HL-60 (cell line): ENCODE results near the gene EFHC1.

ENCODE experiments used
- DNase-seq, 2 experiments: peaks; one replicate each; pipeline ENCODE4 v3.0.0-alpha.2; 2010 to 2020; ENCODE audit warnings: low read depth in 1 of 2, low spot score in 1 of 2
- H3K27ac ChIP-seq: fragments of 250-450 bp; sonication (Bioruptor Pico); replicated peaks from 2 replicates; pipeline ENCODE4 v1.5.1; 2020; ENCODE audit warnings: mild to moderate bottlenecking, moderate library complexity
- H3K27me3 ChIP-seq: fragments of 250-450 bp; sonication (Bioruptor Pico); 2 replicates; pipeline ENCODE4 v1.5.1; 2021; ENCODE audit warnings: mild to moderate bottlenecking, moderate library complexity; ENCODE audit not compliant: insufficient read depth, poor library complexity, severe bottlenecking
- H3K4me3 ChIP-seq: replicated peaks from 2 replicates; pipeline ENCODE4 v1.5.1; 2011; ENCODE audit warnings: mild to moderate bottlenecking, control low read depth, low read length; ENCODE audit not compliant: insufficient read depth
- GABPA ChIP-seq: IDR thresholded peaks from 2 replicates; pipeline ENCODE4 v1.6.1; 2012; ENCODE audit warnings: low read depth
- POLR2AphosphoS5 ChIP-seq: IDR thresholded peaks from 2 replicates; pipeline ENCODE4 v1.6.1; 2012; ENCODE audit warnings: low read depth
- REST ChIP-seq: IDR thresholded peaks from 2 replicates; pipeline ENCODE4 v1.6.1; 2012; ENCODE audit warnings: low read depth; ENCODE audit not compliant: insufficient replicate concordance
- SPI1 ChIP-seq: IDR thresholded peaks from 2 replicates; pipeline ENCODE4 v1.6.1; 2012; ENCODE audit warnings: low read depth, mild to moderate bottlenecking, borderline replicate concordance
- TF ChIP-seq, protein P1 (sequence below): IDR thresholded peaks from one replicate; pipeline ENCODE4 v1.5.1; 2011; ENCODE audit warnings: low read length, control low read depth, inconsistent platforms; ENCODE audit not compliant: insufficient read depth

The EFHC1 gene

GRCh38 chr6:52377538-52378221 is 42.5 kb upstream of the EFHC1 start:
- DNase-seq, result no peak
- no peak overlapping the region; the same call in 1 of the 2 replicates for H3K27ac ChIP-seq
- TF ChIP-seq POLR2AphosphoS5 (no peak), SPI1 (no peak), REST (no peak), GABPA (no peak)
- TF ChIP-seq, protein P1, sequence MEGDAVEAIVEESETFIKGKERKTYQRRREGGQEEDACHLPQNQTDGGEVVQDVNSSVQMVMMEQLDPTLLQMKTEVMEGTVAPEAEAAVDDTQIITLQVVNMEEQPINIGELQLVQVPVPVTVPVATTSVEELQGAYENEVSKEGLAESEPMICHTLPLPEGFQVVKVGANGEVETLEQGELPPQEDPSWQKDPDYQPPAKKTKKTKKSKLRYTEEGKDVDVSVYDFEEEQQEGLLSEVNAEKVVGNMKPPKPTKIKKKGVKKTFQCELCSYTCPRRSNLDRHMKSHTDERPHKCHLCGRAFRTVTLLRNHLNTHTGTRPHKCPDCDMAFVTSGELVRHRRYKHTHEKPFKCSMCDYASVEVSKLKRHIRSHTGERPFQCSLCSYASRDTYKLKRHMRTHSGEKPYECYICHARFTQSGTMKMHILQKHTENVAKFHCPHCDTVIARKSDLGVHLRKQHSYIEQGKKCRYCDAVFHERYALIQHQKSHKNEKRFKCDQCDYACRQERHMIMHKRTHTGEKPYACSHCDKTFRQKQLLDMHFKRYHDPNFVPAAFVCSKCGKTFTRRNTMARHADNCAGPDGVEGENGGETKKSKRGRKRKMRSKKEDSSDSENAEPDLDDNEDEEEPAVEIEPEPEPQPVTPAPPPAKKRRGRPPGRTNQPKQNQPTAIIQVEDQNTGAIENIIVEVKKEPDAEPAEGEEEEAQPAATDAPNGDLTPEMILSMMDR, result no peak

DNA sequence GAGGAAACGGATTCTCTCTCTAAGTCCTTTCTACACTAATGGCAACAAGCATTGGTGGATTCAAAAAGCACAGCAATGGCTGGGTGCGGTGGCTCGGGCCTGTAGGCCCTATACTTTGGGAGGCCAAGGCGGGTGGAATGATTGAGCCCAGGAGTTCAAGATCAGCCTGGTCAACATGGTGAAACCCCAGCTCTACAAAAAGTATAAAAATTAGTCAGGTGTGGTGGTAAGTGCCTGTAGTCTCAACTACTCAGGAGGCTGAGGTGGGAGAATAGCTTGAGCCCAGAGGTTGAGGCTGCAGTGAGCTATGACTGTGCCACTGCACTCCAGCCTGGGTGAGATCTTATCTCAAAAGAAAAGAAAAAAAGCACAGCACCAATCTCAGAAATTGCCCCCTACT is 38.9 kb upstream of the EFHC1 start:
- Histone ChIP-seq H3K4me3 (no peak overlapping the region), H3K27me3 (no peaks in the 10 kb centered on the region), H3K27ac (no peak overlapping the region)
- no peak for DNase-seq
- TF ChIP-seq, protein P1, result no peak
- TF ChIP-seq REST (no peak), POLR2AphosphoS5 (no peak), SPI1 (no peak), GABPA (no peak)

More at GRCh38 chr6:52377538-52378221, 42.5 kb upstream of the EFHC1 start:
- H3K27me3 ChIP-seq, result no peaks in the 10 kb centered on the region
- no peak overlapping the region for H3K4me3 ChIP-seq

- TF ChIP-seq POLR2AphosphoS5 (no peak), REST (no peak)
- H3K27me3 ChIP-seq, result no peaks in the 10 kb centered on the region
These were observed 35.9 kb upstream of the EFHC1 start for GRCh38 chr6:52384145-52384766.

More at GRCh38 chr6:52384145-52384766, 35.9 kb upstream of the EFHC1 start:
- no peak overlapping the region for H3K27ac ChIP-seq
- no peak for DNase-seq
- no peak overlapping the region for H3K4me3 ChIP-seq
